ENCODE results near the gene MAPK6.
"Not testable (repeated sequence)": the region's sequence is repeated elsewhere in the genome, so short reads cannot be mapped to it uniquely, and the experiment has no call there.

MAPK6 gene

GRCh38 chr15:52080031-52080430, 61.0 kb downstream of the MAPK6 start:
- TF ChIP-seq, protein P1, sequence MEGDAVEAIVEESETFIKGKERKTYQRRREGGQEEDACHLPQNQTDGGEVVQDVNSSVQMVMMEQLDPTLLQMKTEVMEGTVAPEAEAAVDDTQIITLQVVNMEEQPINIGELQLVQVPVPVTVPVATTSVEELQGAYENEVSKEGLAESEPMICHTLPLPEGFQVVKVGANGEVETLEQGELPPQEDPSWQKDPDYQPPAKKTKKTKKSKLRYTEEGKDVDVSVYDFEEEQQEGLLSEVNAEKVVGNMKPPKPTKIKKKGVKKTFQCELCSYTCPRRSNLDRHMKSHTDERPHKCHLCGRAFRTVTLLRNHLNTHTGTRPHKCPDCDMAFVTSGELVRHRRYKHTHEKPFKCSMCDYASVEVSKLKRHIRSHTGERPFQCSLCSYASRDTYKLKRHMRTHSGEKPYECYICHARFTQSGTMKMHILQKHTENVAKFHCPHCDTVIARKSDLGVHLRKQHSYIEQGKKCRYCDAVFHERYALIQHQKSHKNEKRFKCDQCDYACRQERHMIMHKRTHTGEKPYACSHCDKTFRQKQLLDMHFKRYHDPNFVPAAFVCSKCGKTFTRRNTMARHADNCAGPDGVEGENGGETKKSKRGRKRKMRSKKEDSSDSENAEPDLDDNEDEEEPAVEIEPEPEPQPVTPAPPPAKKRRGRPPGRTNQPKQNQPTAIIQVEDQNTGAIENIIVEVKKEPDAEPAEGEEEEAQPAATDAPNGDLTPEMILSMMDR (IDR thresholded peaks at IDR 0.05; ENCODE audit: low read depth, low read length): no peak
- no peak for TF ChIP-seq EZH2phosphoT487 (IDR thresholded peaks at IDR 0.05; ENCODE audit: low read depth)
- H3K79me2 ChIP-seq (ENCODE audit: low read length): no peaks in the 10 kb centered on the region
- no peaks in the 10 kb centered on the region for H3K27me3 ChIP-seq (ENCODE audit: low read depth, low read length)
- H3K27ac ChIP-seq (ENCODE audit: low read length): no peak overlapping the region
- no peak overlapping the region for H2AFZ ChIP-seq (ENCODE audit: low read depth, low read length)
- H3K9me3 ChIP-seq (ENCODE audit: insufficient read depth, low read length): no peaks in the 10 kb centered on the region
- H3K4me1 ChIP-seq (ENCODE audit: low read length): peaks cover 34% of the 10 kb centered on the region
- H3K9ac ChIP-seq (ENCODE audit: low read length): no peak overlapping the region
- no peak overlapping the region for H3K4me2 ChIP-seq (ENCODE audit: low read length)
- no peak overlapping the region for H3K4me3 ChIP-seq (ENCODE audit: low read length)
- peaks cover under 1% of the 10 kb centered on the region for H3K36me3 ChIP-seq (replicated peaks; ENCODE audit: low read depth, low read length)
- no peaks in the 10 kb centered on the region for H4K20me1 ChIP-seq (ENCODE audit: insufficient read depth, low read length)

- Histone ChIP-seq H3K27me3 (ENCODE audit: low read depth, low read length) (no peaks in the 10 kb centered on the region), H2AFZ (ENCODE audit: low read depth, low read length) (no peak overlapping the region), H3K79me2 (ENCODE audit: low read length) (no peaks in the 10 kb centered on the region), H3K9me3 (ENCODE audit: insufficient read depth, low read length) (no peaks in the 10 kb centered on the region), H3K9ac (ENCODE audit: low read length) (no peak overlapping the region), H3K4me3 (ENCODE audit: low read length) (no peak overlapping the region), H4K20me1 (ENCODE audit: insufficient read depth, low read length) (no peaks in the 10 kb centered on the region), H3K4me2 (ENCODE audit: low read length) (no peak overlapping the region), H3K36me3 (replicated peaks; ENCODE audit: low read depth, low read length) (peaks cover 4% of the 10 kb centered on the region), H3K4me1 (ENCODE audit: low read length) (peaks cover 34% of the 10 kb centered on the region), H3K27ac (ENCODE audit: low read length) (no peak overlapping the region)
- TF ChIP-seq, protein P1 (IDR thresholded peaks at IDR 0.05; ENCODE audit: low read depth, low read length): no peak
- TF ChIP-seq EZH2phosphoT487 (IDR thresholded peaks at IDR 0.05; ENCODE audit: low read depth): no peak
These were observed 61.8 kb downstream of the MAPK6 start for GRCh38 chr15:52080706-52081392.

GRCh38 chr15:52082197-52083036, 63.4 kb downstream of the MAPK6 start:
- Histone ChIP-seq H3K79me2 (ENCODE audit: low read length) (no peaks in the 10 kb centered on the region), H2AFZ (ENCODE audit: low read depth, low read length) (no peak overlapping the region), H4K20me1 (ENCODE audit: insufficient read depth, low read length) (no peaks in the 10 kb centered on the region), H3K4me1 (ENCODE audit: low read length) (peaks cover 23% of the 10 kb centered on the region), H3K9ac (ENCODE audit: low read length) (no peak overlapping the region), H3K36me3 (replicated peaks; ENCODE audit: low read depth, low read length) (peaks cover 18% of the 10 kb centered on the region), H3K27me3 (ENCODE audit: low read depth, low read length) (no peaks in the 10 kb centered on the region), H3K9me3 (ENCODE audit: insufficient read depth, low read length) (peaks cover 14% of the 10 kb centered on the region), H3K4me2 (ENCODE audit: low read length) (0 out of 2 replicates have a peak overlapping the region, but pooled peaks have one; percentile 23), H3K4me3 (ENCODE audit: low read length) (no peak overlapping the region), H3K27ac (ENCODE audit: low read length) (no peak overlapping the region)
- TF ChIP-seq, protein P1 (IDR thresholded peaks at IDR 0.05; ENCODE audit: low read depth, low read length): no peak
- TF ChIP-seq EZH2phosphoT487 (IDR thresholded peaks at IDR 0.05; ENCODE audit: low read depth): no peak

DNA sequence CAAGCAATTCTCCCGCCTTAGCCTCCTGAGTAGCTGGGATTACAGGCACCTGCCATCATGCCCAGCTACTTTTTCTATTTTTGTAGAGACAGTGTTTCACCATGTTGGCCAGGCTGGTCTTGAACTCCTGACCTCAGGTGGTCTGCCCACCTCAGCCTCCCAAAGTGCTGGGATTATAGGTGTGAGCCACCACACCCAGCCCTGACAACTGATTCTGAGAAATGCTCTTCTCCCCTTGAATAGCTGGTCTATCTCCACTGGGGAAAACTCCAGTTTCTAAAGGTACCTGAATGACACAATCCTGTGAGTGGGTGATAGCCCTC, 64.0 kb downstream of the MAPK6 start:
- H3K27ac ChIP-seq (ENCODE audit: low read length); H2AFZ ChIP-seq (ENCODE audit: low read depth, low read length); H4K20me1 ChIP-seq (ENCODE audit: insufficient read depth, low read length); H3K79me2 ChIP-seq (ENCODE audit: low read length); H3K9ac ChIP-seq (ENCODE audit: low read length); H3K4me3 ChIP-seq (ENCODE audit: low read length); H3K27me3 ChIP-seq (ENCODE audit: low read depth, low read length): not testable (repeated sequence)
- H3K9me3 ChIP-seq (ENCODE audit: insufficient read depth, low read length): peaks cover 14% of the 10 kb centered on the region
- H3K4me1 ChIP-seq (ENCODE audit: low read length): peaks cover 22% of the 10 kb centered on the region
- 0 out of 2 replicates have a peak overlapping the region, but pooled peaks have one; percentile 23 for H3K4me2 ChIP-seq (ENCODE audit: low read length)
- H3K36me3 ChIP-seq (replicated peaks; ENCODE audit: low read depth, low read length): peaks cover 18% of the 10 kb centered on the region

Data from OCI-LY3 (cell line).